Hematopoietic multipotent progenitor cell treated with erythropoietin and hydrocortisone succinate and interleukin-3 and kit ligand, for 6 days (in vitro differentiated cells): ENCODE results near the gene ALDH1A1.

Experiments
- DNase-seq: peaks from one replicate; pipeline ENCODE4 v3.0.0-alpha.2; 2015

ALDH1A1 gene

GRCh38 chr9:72914750-72915149, 38.1 kb downstream of the ALDH1A1 start:
- DNase-seq: no peak

- DNase-seq: no peak
Observed at GRCh38 chr9:72913382-72914009, 39.4 kb downstream of the ALDH1A1 start.

- no peak for DNase-seq
Observed at GRCh38 chr9:72912476-72913381, 40.1 kb downstream of the ALDH1A1 start.

- no peak for DNase-seq
Observed at GRCh38 chr9:72911816-72912215, 41.0 kb downstream of the ALDH1A1 start.

GRCh38 chr9:72911247-72911775, 41.5 kb downstream of the ALDH1A1 start:
- DNase-seq: no peak

GRCh38 chr9:72909428-72909827, 43.4 kb downstream of the ALDH1A1 start:
- DNase-seq: no peak

- peak; percentile 49 for DNase-seq
Observed at GRCh38 chr9:72907421-72907820, 45.4 kb downstream of the ALDH1A1 start.

GRCh38 chr9:72906810-72907209, 46.0 kb downstream of the ALDH1A1 start:
- DNase-seq: no peak

GRCh38 chr9:72905514-72906480, 47.1 kb downstream of the ALDH1A1 start:
- no peak for DNase-seq

- no peak for DNase-seq
Observed at GRCh38 chr9:72904267-72905093, 48.4 kb downstream of the ALDH1A1 start.

GRCh38 chr9:72903103-72903502, 49.8 kb downstream of the ALDH1A1 start:
- DNase-seq: no peak

- DNase-seq: no peak
Observed at GRCh38 chr9:72902268-72902667, 50.6 kb downstream of the ALDH1A1 start.

GRCh38 chr9:72899734-72900477, 52.9 kb downstream of the ALDH1A1 start:
- no peak for DNase-seq

GRCh38 chr9:72898784-72899733, 53.8 kb downstream of the ALDH1A1 start:
- no peak for DNase-seq

- no peak for DNase-seq
Observed at GRCh38 chr9:72898360-72898759, 54.5 kb downstream of the ALDH1A1 start.

- DNase-seq: no peak
Observed at GRCh38 chr9:72897069-72897649, 55.7 kb downstream of the ALDH1A1 start.

- DNase-seq: no peak
Observed at GRCh38 chr9:72896439-72896838, 56.4 kb downstream of the ALDH1A1 start.

GRCh38 chr9:72895122-72895521, 57.7 kb downstream of the ALDH1A1 start:
- no peak for DNase-seq

- no peak for DNase-seq
Observed at GRCh38 chr9:72894342-72894741, 58.5 kb downstream of the ALDH1A1 start.

- DNase-seq: no peak
Observed at GRCh38 chr9:72893437-72893836, 59.4 kb downstream of the ALDH1A1 start.
